Mesenchymal stem cell (in vitro differentiated cells and primary cell): ENCODE measurements around the gene CLTCL1.
A peak's percentile ranks its signal among the peaks of the same experiment; 100 is the strongest.

Experiments used
- DNase-seq: peaks from one replicate; pipeline ENCODE4 v3.0.0-alpha.2; 2013
- H2AFZ ChIP-seq: one replicate; pipeline ENCODE4 v1.6.1; 2013; ENCODE audit warnings: low read depth, mild to moderate bottlenecking, control low read depth, inconsistent platforms, low read length, moderate library complexity
- H2AK5ac ChIP-seq: 2 replicates; pipeline ENCODE4 v1.6.1; 2013; ENCODE audit warnings: low read length, moderate library complexity, mild to moderate bottlenecking, inconsistent platforms; ENCODE audit not compliant: severe bottlenecking
- H2BK120ac ChIP-seq: one replicate; pipeline ENCODE4 v1.6.1; 2013; ENCODE audit warnings: low read depth, mild to moderate bottlenecking, inconsistent platforms, low read length, moderate library complexity
- H2BK12ac ChIP-seq, 2 experiments: one replicate each; pipeline ENCODE4 v1.6.1; 2013; ENCODE audit warnings: inconsistent platforms in 2 of 2, low read length in 2 of 2, mild to moderate bottlenecking in 2 of 2, moderate library complexity in 2 of 2, control low read depth in 1 of 2
- H2BK15ac ChIP-seq: one replicate; pipeline ENCODE4 v1.6.1; 2013; ENCODE audit warnings: mild to moderate bottlenecking, low read depth, inconsistent platforms; ENCODE audit not compliant: poor library complexity, severe bottlenecking
- H2BK5ac ChIP-seq: 2 replicates; pipeline ENCODE4 v1.6.1; 2013; ENCODE audit warnings: low read depth, mild to moderate bottlenecking, low read length, control low read depth, inconsistent platforms; ENCODE audit not compliant: poor library complexity, severe bottlenecking
- H3K14ac ChIP-seq, 2 experiments: one replicate each; pipeline ENCODE4 v1.6.1; 2013; ENCODE audit warnings: inconsistent platforms in 2 of 2, low read length in 2 of 2, control low read depth in 1 of 2, mild to moderate bottlenecking in 1 of 2, moderate library complexity in 1 of 2
- H3K18ac ChIP-seq, 2 experiments: one replicate each; pipeline ENCODE4 v1.6.1; 2013; ENCODE audit warnings: inconsistent platforms in 2 of 2, low read length in 2 of 2, control low read depth in 1 of 2, low read depth in 1 of 2, mild to moderate bottlenecking in 1 of 2
- H3K23ac ChIP-seq, 2 experiments: one replicate each; pipeline ENCODE4 v1.6.1; 2013; ENCODE audit warnings: inconsistent platforms in 2 of 2, low read length in 2 of 2, mild to moderate bottlenecking in 2 of 2, moderate library complexity in 2 of 2, control low read depth in 1 of 2
- H3K27ac ChIP-seq: 2 replicates; pipeline ENCODE4 v1.5.1; 2013; ENCODE audit warnings: mild to moderate bottlenecking, moderate library complexity, low read length, control low read depth, inconsistent platforms; ENCODE audit not compliant: poor library complexity, severe bottlenecking
- H3K27me3 ChIP-seq, 2 experiments: 2 replicates each; pipeline versions ENCODE4 v1.6.1 to v1.7.0; 2013; ENCODE audit warnings: low read length in 2 of 2, mild to moderate bottlenecking in 2 of 2, moderate library complexity in 2 of 2, control low read depth in 1 of 2, inconsistent platforms in 1 of 2; ENCODE audit not compliant: control insufficient read depth in 1 of 2, insufficient read depth in 1 of 2
- H3K36me3 ChIP-seq, 2 experiments: 2 replicates each; pipeline versions ENCODE4 v1.6.1 to v1.7.0; 2013; ENCODE audit warnings: low read length in 2 of 2, control low read depth in 1 of 2, inconsistent platforms in 1 of 2, low read depth in 1 of 2, mild to moderate bottlenecking in 1 of 2; ENCODE audit not compliant: insufficient read depth in 2 of 2, control insufficient read depth in 1 of 2
- H3K4ac ChIP-seq, 2 experiments: one replicate each; pipeline ENCODE4 v1.6.1; 2013; ENCODE audit warnings: inconsistent platforms in 2 of 2, low read length in 2 of 2, mild to moderate bottlenecking in 2 of 2, moderate library complexity in 2 of 2, control low read depth in 1 of 2, low read depth in 1 of 2
- H3K4me1 ChIP-seq: 2 replicates; pipeline ENCODE4 v1.6.1; 2013; ENCODE audit warnings: low read depth, low read length, control low read depth; ENCODE audit not compliant: control insufficient read depth, insufficient read depth
- H3K4me2 ChIP-seq: 2 replicates; pipeline ENCODE4 v1.6.1; 2013; ENCODE audit warnings: low read length, mild to moderate bottlenecking, inconsistent platforms; ENCODE audit not compliant: poor library complexity, severe bottlenecking
- H3K4me3 ChIP-seq, 2 experiments: 2 replicates each; pipeline versions ENCODE4 v1.5.1 to v1.7.0; 2013; ENCODE audit warnings: low read length in 2 of 2, mild to moderate bottlenecking in 2 of 2, control low read depth in 1 of 2, low read depth in 1 of 2; ENCODE audit not compliant: insufficient read depth in 1 of 2
- H3K79me1 ChIP-seq: replicated peaks from 2 replicates; pipeline ENCODE4 v1.6.1; 2013; ENCODE audit warnings: mild to moderate bottlenecking, control low read depth, low read length, inconsistent platforms; ENCODE audit not compliant: poor library complexity, severe bottlenecking
- H3K9ac ChIP-seq: 2 replicates; pipeline ENCODE4 v1.7.0; 2013; ENCODE audit warnings: mild to moderate bottlenecking, low read length, moderate library complexity
- H3K9me3 ChIP-seq: 2 replicates; pipeline ENCODE4 v1.7.0; 2013; ENCODE audit warnings: mild to moderate bottlenecking, low read length; ENCODE audit not compliant: control insufficient read depth
- H4K8ac ChIP-seq: one replicate; pipeline ENCODE4 v1.6.1; 2013; ENCODE audit warnings: inconsistent platforms, mild to moderate bottlenecking, low read length, moderate library complexity
- H4K91ac ChIP-seq: one replicate; pipeline ENCODE4 v1.6.1; 2013; ENCODE audit warnings: mild to moderate bottlenecking, low read length, inconsistent platforms
- WGBS: methylation state at CpG from one replicate; pipeline ENCODE4 v1.1.7; 2013; ENCODE audit warnings: mixed read lengths; 5-methylcytosine and 5-hydroxymethylcytosine counted together

CLTCL1 gene

DNA sequence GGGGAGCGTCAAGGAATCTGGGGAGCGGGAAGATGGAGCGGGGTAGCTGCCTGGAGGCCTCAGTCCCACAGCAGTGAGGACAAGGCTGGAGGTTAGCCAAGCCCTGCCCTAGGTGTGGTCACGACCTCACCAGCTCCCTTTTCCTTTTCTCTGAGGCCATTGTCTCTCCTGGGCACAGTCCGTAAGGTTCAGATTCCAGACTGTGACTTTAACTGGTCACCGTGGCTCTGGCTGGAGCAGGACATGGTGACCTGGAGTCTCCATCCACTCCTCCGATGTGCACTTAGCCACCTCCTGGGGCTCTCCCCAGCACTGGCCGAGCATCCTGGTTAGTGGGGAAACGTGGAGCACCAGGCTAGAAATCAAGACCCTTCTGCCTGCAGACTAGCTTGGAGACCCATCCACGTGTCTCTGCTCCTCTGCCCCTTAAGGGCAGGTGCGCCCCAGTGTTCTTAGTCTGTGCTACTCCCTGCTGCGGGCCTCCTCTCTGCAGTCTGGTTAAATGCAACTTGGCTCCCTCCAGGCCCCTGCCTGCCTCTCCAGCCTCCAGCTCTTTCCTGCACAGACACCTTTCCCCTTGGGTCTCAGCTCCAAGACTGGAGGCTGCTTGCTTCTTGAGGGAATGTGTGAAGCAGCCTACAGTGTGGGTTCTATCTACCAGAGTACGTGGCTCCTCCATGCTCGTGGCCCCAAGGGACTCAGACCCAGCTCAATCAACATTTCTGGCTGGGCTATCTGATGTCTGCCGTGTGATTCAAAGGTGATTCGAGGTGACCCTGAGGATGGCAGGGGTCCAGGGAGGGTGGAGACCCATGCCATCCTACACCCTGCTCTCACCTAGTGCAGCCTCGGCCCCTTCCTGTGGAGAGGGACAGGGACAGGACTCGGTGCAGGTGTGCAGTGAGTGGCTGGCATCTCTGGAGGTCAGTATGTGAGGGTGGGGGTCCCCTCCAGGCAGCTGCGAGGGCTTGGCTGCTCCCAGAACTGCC lies 118.2 kb downstream of the CLTCL1 start:
- Histone ChIP-seq H2BK5ac (no peak overlapping the region), H3K4me1 (peaks cover 68% of the 10 kb centered on the region), H2BK120ac (no peak overlapping the region), H3K79me1 (peaks cover 14% of the 10 kb centered on the region), H3K4me2 (peak overlapping the region; percentile 70), H2AFZ (no peak overlapping the region), H4K91ac (peak overlapping the region; percentile 16), H3K14ac (no peak overlapping the region), H3K27ac (no peak overlapping the region), H2AK5ac (no peak overlapping the region), H3K4ac (no peak overlapping the region), H3K9ac (peak overlapping the region; percentile 99), H3K9me3 (no peaks in the 10 kb centered on the region), H2BK15ac (no peak overlapping the region), H3K23ac (no peak overlapping the region), H4K8ac (peak overlapping the region; percentile 59), H3K18ac (no peak overlapping the region), H3K36me3 (peaks cover 15 to 42% of the 10 kb centered on the region in 2 experiments), H3K27me3 (peaks cover 17 to 20% of the 10 kb centered on the region in 2 experiments), H2BK12ac (no peak overlapping the region), H3K4me3 (peak overlapping the region in 1 of 2 experiments; percentile 90)
- no peak for DNase-seq
- WGBS = 91% methylated on average over 19 of the region's 19 CpGs

DNA sequence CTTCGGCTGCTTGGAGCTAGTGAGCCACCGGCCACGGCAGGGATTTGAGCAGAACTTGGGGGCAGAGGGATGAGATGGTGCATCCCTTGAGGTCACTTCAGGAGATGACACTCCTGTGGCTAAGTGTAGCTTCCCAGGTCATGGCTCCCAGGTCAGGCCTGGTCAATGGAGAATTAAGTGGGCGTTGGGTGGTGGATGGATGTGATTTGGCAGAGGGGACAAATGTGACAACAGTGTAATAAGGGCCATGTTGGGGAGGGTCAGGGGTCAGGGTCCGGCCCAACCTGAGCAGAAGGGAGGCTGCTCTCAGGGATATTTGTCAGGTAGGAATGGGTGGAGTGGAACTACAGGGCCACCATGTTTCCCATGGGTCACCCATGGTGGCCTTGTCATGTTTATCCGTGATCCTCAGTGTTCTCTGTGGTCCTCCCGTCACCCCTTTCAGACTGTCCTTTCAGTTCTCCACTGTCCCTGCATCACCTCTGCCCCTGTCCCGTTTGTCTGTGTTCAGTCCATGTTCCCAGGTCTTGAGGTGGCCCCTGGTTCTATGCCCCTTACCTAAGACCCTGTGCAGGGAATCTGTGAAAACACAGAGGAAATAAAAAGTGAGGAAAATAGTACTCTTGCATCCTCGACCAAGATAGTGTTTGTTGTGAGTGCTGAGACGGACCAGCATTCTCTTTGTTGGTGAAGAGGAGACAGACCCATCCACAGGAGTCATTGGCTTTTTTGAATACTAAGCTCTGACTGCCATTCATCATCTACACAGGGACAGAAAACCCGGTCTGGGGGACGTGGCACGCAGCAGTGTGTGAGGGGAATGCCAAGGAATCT lies 119.1 kb downstream of the CLTCL1 start:
- Histone ChIP-seq H3K4ac (peak overlapping the region in 1 of 2 experiments; percentile 76), H2AK5ac (peak overlapping the region; percentile 28), H4K8ac (peak overlapping the region; percentile 91), H2BK120ac (no peak overlapping the region), H2AFZ (no peak overlapping the region), H3K4me2 (peak overlapping the region; percentile 70), H3K23ac (no peak overlapping the region), H2BK5ac (no peak overlapping the region), H3K27ac (no peak overlapping the region), H3K36me3 (peaks cover 15 to 39% of the 10 kb centered on the region in 2 experiments), H3K79me1 (peaks cover 14% of the 10 kb centered on the region), H3K9ac (peak overlapping the region; percentile 99), H2BK12ac (peak overlapping the region in 1 of 2 experiments; percentile 60), H3K4me3 (peak overlapping the region; percentile 90 to 94), H3K4me1 (peaks cover 66% of the 10 kb centered on the region), H3K14ac (peak overlapping the region in 1 of 2 experiments; percentile 28), H3K27me3 (peaks cover 26 to 29% of the 10 kb centered on the region in 2 experiments), H2BK15ac (no peak overlapping the region), H3K18ac (peak overlapping the region in 1 of 2 experiments; percentile 54), H3K9me3 (no peaks in the 10 kb centered on the region), H4K91ac (peak overlapping the region; percentile 59)
- DNase-seq = no peak
- 47% methylated on average over 13 of the region's 13 CpGs for WGBS

DNA sequence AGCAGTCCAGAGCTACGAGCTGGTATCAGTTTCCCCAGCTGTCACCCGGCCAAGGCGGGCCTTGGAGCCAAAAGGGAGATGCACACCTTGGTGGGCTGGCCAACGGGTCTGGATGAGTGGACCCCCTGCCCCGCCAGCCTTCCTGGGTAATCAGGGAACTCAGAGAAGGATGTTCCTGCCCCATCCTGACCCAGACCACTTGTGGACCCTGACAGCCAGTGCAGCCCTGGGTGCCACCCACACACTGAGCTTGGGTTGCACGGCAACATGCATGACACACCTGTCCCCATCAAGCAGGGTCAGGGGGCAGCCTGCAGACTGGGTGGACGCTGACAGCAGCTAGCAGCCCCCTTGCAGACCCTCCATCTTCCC lies 121.6 kb downstream of the CLTCL1 start:
- Histone ChIP-seq H3K36me3 (peaks cover 0 to 14% of the 10 kb centered on the region in 2 experiments), H2AK5ac (no peak overlapping the region), H3K14ac (no peak overlapping the region), H3K4me2 (no peak overlapping the region), H3K27me3 (peaks cover 37 to 38% of the 10 kb centered on the region in 2 experiments), H3K9ac (peak overlapping the region; percentile 80), H3K4ac (no peak overlapping the region), H2BK5ac (no peak overlapping the region), H3K4me3 (peak overlapping the region in 1 of 2 experiments; percentile 65), H3K79me1 (no peaks in the 10 kb centered on the region), H3K4me1 (peaks cover 44% of the 10 kb centered on the region), H2BK12ac (no peak overlapping the region), H3K18ac (no peak overlapping the region), H2BK15ac (no peak overlapping the region), H2BK120ac (no peak overlapping the region), H4K91ac (no peak overlapping the region), H2AFZ (peak overlapping the region; percentile 55), H3K9me3 (no peaks in the 10 kb centered on the region), H3K23ac (peak overlapping the region in 1 of 2 experiments; percentile 36), H3K27ac (no peak overlapping the region), H4K8ac (no peak overlapping the region)
- DNase-seq = no peak
- WGBS = 72% methylated on average over 7 of the region's 7 CpGs
